Keratinocyte (primary cell): ENCODE data around the gene TEKT2.

Source experiments
- CTCF ChIP-seq, 3 experiments: IDR thresholded peaks in 1 of 3; conservative IDR thresholded peaks in 1 of 3; optimal IDR thresholded peaks in 1 of 3; 2 replicates in 2 of 3; 3 replicates in 1 of 3; pipeline versions ENCODE3 to v1.5.1; 2011; ENCODE audit warnings: low read length in 3 of 3, mild to moderate bottlenecking in 3 of 3, moderate library complexity in 2 of 3, control low read depth in 1 of 3, inconsistent platforms in 1 of 3; ENCODE audit not compliant: insufficient read depth in 2 of 3; ENCODE audit errors: extremely low read depth in 1 of 3
- EZH2 ChIP-seq: IDR thresholded peaks from one replicate; pipeline ENCODE4 v1.6.1; 2012; ENCODE audit warnings: inconsistent platforms, mild to moderate bottlenecking, low read length, moderate library complexity

GRCh38 chr1:36091141-36091540 is 7.2 kb downstream of the TEKT2 start:
- no peak for TF ChIP-seq EZH2
- no peak for TF ChIP-seq CTCF (optimal IDR thresholded peaks at IDR 0.05 in 1 of 3, IDR thresholded peaks at IDR 0.05 in 1 of 3, conservative IDR thresholded peaks at IDR 0.05 in 1 of 3; ENCODE audit: extremely low read depth in 1 of 3, insufficient read depth in 2 of 3, low read length in 3 of 3)
